Measurements from ENCODE around the gene HSPA12A.

HSPA12A gene

DNA sequence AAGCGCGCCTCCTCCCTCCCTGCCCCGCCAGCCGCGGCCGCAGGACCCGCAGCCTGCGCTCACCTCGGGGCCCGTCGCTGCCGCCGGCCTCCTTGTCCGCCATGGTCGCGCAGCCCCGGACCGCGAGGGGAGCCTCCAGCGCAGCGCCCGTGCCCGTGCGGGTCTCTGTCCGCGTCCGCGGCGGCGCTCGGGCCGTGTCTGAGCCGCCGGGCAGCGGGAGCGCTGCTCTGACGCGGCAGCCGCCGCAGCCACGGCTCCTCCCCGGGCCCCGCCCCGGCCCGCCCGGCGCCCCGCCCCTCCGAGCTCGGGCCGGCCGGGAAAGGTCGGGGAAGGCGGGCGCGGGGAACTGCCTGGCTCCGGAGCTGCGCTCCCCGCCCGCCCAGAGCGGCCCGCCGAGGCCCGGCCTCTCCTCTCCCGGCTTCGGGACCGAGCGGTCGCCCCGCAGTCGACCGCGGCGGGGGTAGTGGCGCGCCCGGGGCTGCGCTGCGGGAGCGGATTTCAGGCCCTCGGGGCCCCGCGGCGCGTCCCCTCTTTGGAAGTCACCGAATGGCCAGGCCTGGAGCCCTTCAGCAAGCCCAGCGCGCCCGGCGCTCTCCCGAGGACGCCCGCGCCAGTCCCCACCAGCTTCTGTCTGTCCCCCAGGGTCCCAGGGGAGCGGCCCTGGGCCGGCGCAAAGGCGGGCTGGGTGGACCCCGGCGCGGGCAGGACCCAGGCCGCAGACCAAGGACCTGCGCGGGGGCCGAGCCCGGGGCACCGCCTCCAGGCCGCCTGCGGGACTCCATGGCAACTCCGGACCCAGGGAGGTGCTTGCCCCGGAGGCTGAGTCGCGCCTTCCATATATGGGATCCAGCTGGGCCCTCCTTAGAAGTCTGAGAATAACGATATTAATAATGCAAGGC, at the start of gene HSPA12A:
Gene HSPA12A, minus strand, starts transcription at position 200 of the 899 bp plus-strand sequence. Its CDS starts 97 bp downstream, at position 103.
- peak within 1 kb of the TSS; percentile 68 for H3K4me3 ChIP-seq (ENCODE audit: low read depth, low read length)
- POLR2A ChIA-PET, result interaction anchor here (0.6 to 1.4 kb wide), 5 partner anchors 10 to 34 kb away, joined by 3 to 4 read pairs (median 3); no protein-coding TSS in a partner anchor
- no peak for TF ChIP-seq CTCF (IDR thresholded peaks at IDR 0.05; ENCODE audit: insufficient read depth, low read length, missing control alignments)
- CTCF ChIA-PET, result interaction anchor here (0.6 to 2.6 kb wide), 8 partner anchors 11 to 61 kb away, joined by 3 to 7 read pairs (median 6); no protein-coding TSS in a partner anchor
- DNase-seq (ENCODE audit: low read depth, low spot score), result peak; percentile 38

GRCh38 chr10:116791241-116791640, 48.9 kb upstream of the HSPA12A start:
- ChIA-PET POLR2A (no interaction called here), CTCF (interaction anchor here (0.6 to 21.5 kb wide), 7 partner anchors 9 to 396 kb away, joined by 3 to 809 read pairs (median 4); no protein-coding TSS in a partner anchor)
- no peak overlapping the region for H3K4me3 ChIP-seq (ENCODE audit: low read depth, low read length)
- DNase-seq (ENCODE audit: low read depth, low spot score), result no peak
- TF ChIP-seq CTCF (IDR thresholded peaks at IDR 0.05; ENCODE audit: insufficient read depth, low read length, missing control alignments), result no peak

- POLR2A ChIA-PET, result interaction anchor here (1.4 kb wide), 1 partner anchor 100 kb away, joined by 3 read pairs; no protein-coding TSS in a partner anchor
- DNase-seq (ENCODE audit: low read depth, low spot score), result no peak
- TF ChIP-seq CTCF (IDR thresholded peaks at IDR 0.05; ENCODE audit: insufficient read depth, low read length, missing control alignments), result peak; percentile 95
- peak overlapping the region; percentile 49 for H3K4me3 ChIP-seq (ENCODE audit: low read depth, low read length)
- CTCF ChIA-PET, result interaction anchor here (0.6 to 21.5 kb wide), 50 partner anchors 8 to 526 kb away, joined by 3 to 809 read pairs (median 5); partner anchors contain the start of gene HSPA12A
Measured at GRCh38 chr10:116787893-116788665, 45.7 kb upstream of the HSPA12A start.

DNA sequence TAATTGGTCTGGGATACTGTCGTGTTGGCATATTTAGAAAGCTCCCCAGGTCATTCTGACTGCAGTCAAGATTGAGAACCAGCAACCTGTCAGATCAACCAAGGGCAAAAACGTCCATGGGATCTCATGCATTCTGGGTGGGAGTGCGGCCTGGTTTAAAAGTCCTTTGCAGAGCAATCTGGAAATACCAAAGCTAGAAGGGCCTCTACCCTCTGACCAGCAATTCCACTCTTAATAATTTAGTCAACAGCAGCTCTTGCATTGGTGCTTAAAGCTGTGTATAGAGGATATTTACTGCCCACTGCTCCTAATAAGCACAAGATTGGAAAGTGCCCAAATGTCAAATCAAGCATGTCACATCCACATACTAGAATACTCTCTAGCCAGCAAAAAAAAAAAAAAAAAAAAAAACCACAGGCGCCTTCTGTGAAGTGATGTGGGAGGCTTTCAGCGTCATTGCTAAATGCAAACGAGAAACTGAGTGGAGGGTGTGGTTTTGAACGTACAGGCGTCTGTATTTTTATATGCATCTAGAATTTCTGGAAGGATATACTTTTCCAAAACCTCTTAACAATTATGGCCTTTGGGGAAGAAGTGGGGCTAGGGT, 44.8 kb upstream of the HSPA12A start:
- no peak for DNase-seq (ENCODE audit: low read depth, low spot score)
- ChIA-PET POLR2A (no interaction called here), CTCF (interaction anchor here (0.6 to 21.5 kb wide), 46 partner anchors 9 to 1058 kb away, joined by 3 to 809 read pairs (median 5); partner anchors contain the start of gene HSPA12A)
- H3K4me3 ChIP-seq (ENCODE audit: low read depth, low read length), result no peak overlapping the region
- TF ChIP-seq CTCF (IDR thresholded peaks at IDR 0.05; ENCODE audit: insufficient read depth, low read length, missing control alignments), result no peak

DNA sequence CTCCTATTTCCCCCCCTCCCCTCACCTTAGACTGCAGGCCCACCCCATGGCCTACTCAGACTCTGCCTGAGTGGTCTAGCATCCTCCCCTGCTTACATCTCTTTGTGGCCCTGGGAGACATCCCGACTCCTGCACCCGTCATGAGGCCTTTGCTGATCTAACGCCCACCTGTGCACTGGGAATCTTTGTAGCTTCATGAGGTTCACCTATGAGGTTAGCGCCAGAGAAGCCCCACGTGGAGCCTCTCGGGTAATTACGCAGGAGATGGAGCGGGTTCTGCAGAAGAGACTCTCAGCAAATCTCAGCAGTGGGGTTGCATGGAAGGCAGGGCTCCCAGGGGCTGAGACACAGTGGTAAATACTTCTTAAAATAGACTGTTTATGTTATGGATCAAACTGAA, 43.5 kb upstream of the HSPA12A start:
- H3K4me3 ChIP-seq (ENCODE audit: low read depth, low read length), result no peak overlapping the region
- ChIA-PET CTCF (interaction anchor here (1.5 to 21.5 kb wide), 6 partner anchors 11 to 386 kb away, joined by 3 to 809 read pairs (median 54); no protein-coding TSS in a partner anchor), POLR2A (no interaction called here)
- TF ChIP-seq CTCF (IDR thresholded peaks at IDR 0.05; ENCODE audit: insufficient read depth, low read length, missing control alignments), result no peak
- DNase-seq (ENCODE audit: low read depth, low spot score), result no peak

Measured in AG04449 (cell line).